HG03342 (cell line): ENCODE measurements around the gene RPP30.

Experiments used
- ATAC-seq: cut with Tn5 transposase; IDR thresholded peaks from one replicate; pipeline ENCODE4 v1.9.1; 2021; ENCODE audit warnings: mild to moderate bottlenecking, moderate library complexity; ENCODE audit not compliant: unreplicated experiment

Gene RPP30

GRCh38 chr10:90915766-90916075 lies 43.9 kb downstream of the RPP30 start:
- ATAC-seq = no peak

GRCh38 chr10:90916392-90917237 lies 44.8 kb downstream of the RPP30 start:
- ATAC-seq = no peak

GRCh38 chr10:90917238-90917967 lies 45.6 kb downstream of the RPP30 start:
- ATAC-seq = no peak

- ATAC-seq = no peak
These were observed 46.2 kb downstream of the RPP30 start for GRCh38 chr10:90917968-90918318.

- no peak for ATAC-seq
These were observed 48.2 kb downstream of the RPP30 start for GRCh38 chr10:90919683-90920574.

- ATAC-seq = no peak
These were observed 49.4 kb downstream of the RPP30 start, which contains the start of gene ANKRD1 for GRCh38 chr10:90920986-90921666. TSS of gene ANKRD1 (minus strand) at chr10:90921087. CDS start at chr10:90921027, 60 bp downstream.

GRCh38 chr10:90921906-90922305 lies 50.1 kb downstream of the RPP30 start:
- ATAC-seq = no peak

GRCh38 chr10:90923111-90923731 lies 51.4 kb downstream of the RPP30 start:
- ATAC-seq = no peak

GRCh38 chr10:90924552-90924951 lies 52.8 kb downstream of the RPP30 start:
- no peak for ATAC-seq

- ATAC-seq = no peak
These were observed 53.6 kb downstream of the RPP30 start for GRCh38 chr10:90925079-90926029.

- no peak for ATAC-seq
These were observed 55.5 kb downstream of the RPP30 start for GRCh38 chr10:90927293-90927692.

- no peak for ATAC-seq
These were observed 57.4 kb downstream of the RPP30 start for GRCh38 chr10:90929179-90929578.

- no peak for ATAC-seq
These were observed 58.5 kb downstream of the RPP30 start for GRCh38 chr10:90930070-90930837.

GRCh38 chr10:90930971-90931871 lies 59.4 kb downstream of the RPP30 start:
- no peak for ATAC-seq

GRCh38 chr10:90935581-90936275 lies 64.0 kb downstream of the RPP30 start:
- no peak for ATAC-seq

GRCh38 chr10:90936276-90936659 lies 64.5 kb downstream of the RPP30 start:
- ATAC-seq = no peak
